A549 (cell line): ENCODE results near the gene CEACAM20.

ENCODE experiments used
- CBX2 ChIP-seq: fragments of 200-600 bp; sonication (generic); IDR thresholded peaks from 2 replicates; pipeline ENCODE4 v1.6.1; 2016; ENCODE audit warnings: low read depth, mild to moderate bottlenecking, borderline replicate concordance
- CEBPB ChIP-seq, 2 experiments: fragments of >200 bp in 1 of 2; sonication (Bioruptor Twin) in 1 of 2; formaldehyde crosslinking in 1 of 2; IDR thresholded peaks; 2 replicates each; pipeline ENCODE4 v1.6.1; 2012 to 2016
- CHD4 ChIP-seq: fragments of 200-600 bp; sonication (generic); IDR thresholded peaks from 2 replicates; pipeline ENCODE4 v1.6.1; 2016; ENCODE audit warnings: antibody characterized with exemption, mild to moderate bottlenecking, borderline replicate concordance
- EP300 ChIP-seq, 2 experiments: fragments of >200 bp; sonication (Bioruptor Twin); formaldehyde crosslinking; IDR thresholded peaks; 2 replicates in 1 of 2; 3 replicates in 1 of 2; pipeline ENCODE4 v1.6.1; 2016 to 2017
- ESRRA ChIP-seq: fragments of 150-350 bp; IDR thresholded peaks from 2 replicates; pipeline ENCODE4 v1.6.1; 2014; ENCODE audit warnings: mild to moderate bottlenecking, low read length, borderline replicate concordance
- GATA3 ChIP-seq: IDR thresholded peaks from 2 replicates; pipeline ENCODE4 v1.6.1; 2012; ENCODE audit warnings: borderline replicate concordance
- KDM1A ChIP-seq: fragments of 200-600 bp; sonication (generic); IDR thresholded peaks from 2 replicates; pipeline ENCODE4 v1.6.1; 2016; ENCODE audit warnings: low read depth, mild to moderate bottlenecking
- POLR2A ChIP-seq: IDR thresholded peaks from 2 replicates; pipeline ENCODE4 v1.6.1; 2012; ENCODE audit warnings: mild to moderate bottlenecking, low read length
- POLR2AphosphoS2 ChIP-seq: conservative IDR thresholded peaks from 2 replicates; pipeline ENCODE4 v1.6.1; 2012; ENCODE audit warnings: low read length, improper control_type of control experiment, inconsistent platforms
- SREBF2 ChIP-seq: fragments of 450-650 bp; IDR thresholded peaks from 2 replicates; pipeline ENCODE4 v1.6.1; 2014; ENCODE audit warnings: mild to moderate bottlenecking, moderate library complexity
- ZFP36 ChIP-seq: fragments of 450-650 bp; IDR thresholded peaks from 2 replicates; pipeline ENCODE4 v1.6.1; 2014; ENCODE audit warnings: borderline replicate concordance; ENCODE audit not compliant: partially characterized antibody
- TF ChIP-seq, protein P1 (sequence below): fragments of >200 bp; sonication (Bioruptor Twin); formaldehyde crosslinking; IDR thresholded peaks from 3 replicates; pipeline ENCODE4 v1.5.1; 2016
- TF ChIP-seq, protein P2 (sequence below): IDR thresholded peaks from 2 replicates; pipeline ENCODE4 v1.6.1; 2012
- TF ChIP-seq, protein P3 (sequence below): fragments of 200-600 bp; sonication (generic); IDR thresholded peaks from 2 replicates; pipeline ENCODE4 v1.6.1; 2016; ENCODE audit warnings: antibody characterized with exemption, mild to moderate bottlenecking, moderate library complexity

DNA sequence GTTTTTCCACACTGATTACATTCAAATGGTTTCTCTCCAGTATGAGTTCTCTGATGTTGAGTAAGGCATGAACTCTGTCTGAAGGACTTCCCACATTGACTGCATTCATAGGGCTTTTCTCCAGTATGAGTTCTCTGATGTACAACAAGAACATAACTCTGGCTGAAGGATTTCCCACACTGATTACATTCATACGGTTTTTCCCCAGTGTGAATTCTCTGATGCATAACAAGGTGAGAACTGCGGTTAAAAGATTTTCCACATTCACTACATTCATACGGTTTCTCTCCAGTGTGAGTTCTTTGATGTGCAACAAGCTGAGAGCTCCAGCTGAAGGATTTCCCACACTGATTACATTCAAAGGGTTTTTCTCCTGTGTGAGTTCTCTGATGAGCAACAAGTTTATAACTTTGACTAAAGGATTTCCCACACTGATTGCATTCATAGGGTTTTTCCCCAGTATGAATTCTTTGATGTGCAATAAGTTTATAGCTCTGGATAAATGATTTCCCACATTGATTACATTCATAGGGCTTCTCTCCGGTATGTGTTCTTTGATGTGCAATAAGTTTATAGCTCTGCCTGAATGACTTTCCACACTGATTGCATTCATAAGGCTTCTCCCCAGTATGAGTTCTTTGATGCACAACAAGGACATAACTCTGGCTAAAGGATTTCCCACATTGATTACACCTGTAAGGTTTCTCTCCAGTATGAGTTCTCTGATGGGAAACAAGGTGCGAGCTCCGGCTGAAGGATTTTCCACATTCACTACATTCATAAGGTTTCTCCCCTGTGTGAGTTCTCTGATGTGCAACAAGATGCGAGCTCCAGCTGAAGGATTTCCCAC, 52.7 kb downstream of the CEACAM20 start:
- TF ChIP-seq, protein P1, sequence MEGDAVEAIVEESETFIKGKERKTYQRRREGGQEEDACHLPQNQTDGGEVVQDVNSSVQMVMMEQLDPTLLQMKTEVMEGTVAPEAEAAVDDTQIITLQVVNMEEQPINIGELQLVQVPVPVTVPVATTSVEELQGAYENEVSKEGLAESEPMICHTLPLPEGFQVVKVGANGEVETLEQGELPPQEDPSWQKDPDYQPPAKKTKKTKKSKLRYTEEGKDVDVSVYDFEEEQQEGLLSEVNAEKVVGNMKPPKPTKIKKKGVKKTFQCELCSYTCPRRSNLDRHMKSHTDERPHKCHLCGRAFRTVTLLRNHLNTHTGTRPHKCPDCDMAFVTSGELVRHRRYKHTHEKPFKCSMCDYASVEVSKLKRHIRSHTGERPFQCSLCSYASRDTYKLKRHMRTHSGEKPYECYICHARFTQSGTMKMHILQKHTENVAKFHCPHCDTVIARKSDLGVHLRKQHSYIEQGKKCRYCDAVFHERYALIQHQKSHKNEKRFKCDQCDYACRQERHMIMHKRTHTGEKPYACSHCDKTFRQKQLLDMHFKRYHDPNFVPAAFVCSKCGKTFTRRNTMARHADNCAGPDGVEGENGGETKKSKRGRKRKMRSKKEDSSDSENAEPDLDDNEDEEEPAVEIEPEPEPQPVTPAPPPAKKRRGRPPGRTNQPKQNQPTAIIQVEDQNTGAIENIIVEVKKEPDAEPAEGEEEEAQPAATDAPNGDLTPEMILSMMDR = no peak
- TF ChIP-seq CEBPB (IDR thresholded peaks at IDR 0.05) = 0 out of 4 replicates have a peak, but pooled peaks of 1 of the 2 experiments have one; percentile 3
- TF ChIP-seq, protein P2, sequence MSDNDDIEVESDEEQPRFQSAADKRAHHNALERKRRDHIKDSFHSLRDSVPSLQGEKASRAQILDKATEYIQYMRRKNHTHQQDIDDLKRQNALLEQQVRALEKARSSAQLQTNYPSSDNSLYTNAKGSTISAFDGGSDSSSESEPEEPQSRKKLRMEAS = peak; percentile 18; the same call in 1 of the 2 replicates
- TF ChIP-seq SREBF2 = no peak
- no peak for TF ChIP-seq EP300 (IDR thresholded peaks at IDR 0.05)
- TF ChIP-seq KDM1A = no peak; the same call in none of the 2 replicates
- TF ChIP-seq POLR2A = no peak
- TF ChIP-seq, protein P3, sequence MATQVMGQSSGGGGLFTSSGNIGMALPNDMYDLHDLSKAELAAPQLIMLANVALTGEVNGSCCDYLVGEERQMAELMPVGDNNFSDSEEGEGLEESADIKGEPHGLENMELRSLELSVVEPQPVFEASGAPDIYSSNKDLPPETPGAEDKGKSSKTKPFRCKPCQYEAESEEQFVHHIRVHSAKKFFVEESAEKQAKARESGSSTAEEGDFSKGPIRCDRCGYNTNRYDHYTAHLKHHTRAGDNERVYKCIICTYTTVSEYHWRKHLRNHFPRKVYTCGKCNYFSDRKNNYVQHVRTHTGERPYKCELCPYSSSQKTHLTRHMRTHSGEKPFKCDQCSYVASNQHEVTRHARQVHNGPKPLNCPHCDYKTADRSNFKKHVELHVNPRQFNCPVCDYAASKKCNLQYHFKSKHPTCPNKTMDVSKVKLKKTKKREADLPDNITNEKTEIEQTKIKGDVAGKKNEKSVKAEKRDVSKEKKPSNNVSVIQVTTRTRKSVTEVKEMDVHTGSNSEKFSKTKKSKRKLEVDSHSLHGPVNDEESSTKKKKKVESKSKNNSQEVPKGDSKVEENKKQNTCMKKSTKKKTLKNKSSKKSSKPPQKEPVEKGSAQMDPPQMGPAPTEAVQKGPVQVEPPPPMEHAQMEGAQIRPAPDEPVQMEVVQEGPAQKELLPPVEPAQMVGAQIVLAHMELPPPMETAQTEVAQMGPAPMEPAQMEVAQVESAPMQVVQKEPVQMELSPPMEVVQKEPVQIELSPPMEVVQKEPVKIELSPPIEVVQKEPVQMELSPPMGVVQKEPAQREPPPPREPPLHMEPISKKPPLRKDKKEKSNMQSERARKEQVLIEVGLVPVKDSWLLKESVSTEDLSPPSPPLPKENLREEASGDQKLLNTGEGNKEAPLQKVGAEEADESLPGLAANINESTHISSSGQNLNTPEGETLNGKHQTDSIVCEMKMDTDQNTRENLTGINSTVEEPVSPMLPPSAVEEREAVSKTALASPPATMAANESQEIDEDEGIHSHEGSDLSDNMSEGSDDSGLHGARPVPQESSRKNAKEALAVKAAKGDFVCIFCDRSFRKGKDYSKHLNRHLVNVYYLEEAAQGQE = no peak
- TF ChIP-seq ZFP36 = no peak
- TF ChIP-seq GATA3 = peak; percentile 91
- TF ChIP-seq POLR2AphosphoS2 = no peak
- TF ChIP-seq CBX2 = no peak
- TF ChIP-seq ESRRA = no peak
- TF ChIP-seq CHD4 = no peak
